22Rv1 (cell line): Measurements from ENCODE around the gene MET.

Experiments used
- CTCF ChIP-seq: fragments of 450-650 bp; IDR thresholded peaks from 2 replicates; pipeline ENCODE4 v1.5.1; 2017; ENCODE audit warnings: mild to moderate bottlenecking
- ZFX ChIP-seq: fragments of 450-650 bp; IDR thresholded peaks from 2 replicates; pipeline ENCODE4 v1.6.1; 2017; ENCODE audit warnings: antibody characterized with exemption, borderline replicate concordance

- TF ChIP-seq CTCF (no peak), ZFX (no peak)
Observed at GRCh38 chr7:116776610-116777289, 104.8 kb downstream of the MET start.
